Activated CD8-positive, alpha-beta memory T cell treated with anti-CD3 and anti-CD28 coated beads, Interleukin-2, amount 10 ng/mL, durations not matched to agents 7 days and 5 days (primary cell): ENCODE data around the gene LPXN. TPM values are rescaled to one million over a fixed set of nuclear protein-coding genes. Genes with fewer than 3 reads are reported as not detected.
A peak's percentile ranks its signal among the peaks of the same experiment; 100 is the strongest.

Source experiments
- ATAC-seq: fragments of 150-1000 bp; cut with Tn5 transposase; one replicate; pipeline ENCODE4 v1.10.0; 2021; ENCODE audit warnings: moderate library complexity
- CTCF ChIA-PET: fragments of 350-600 bp; sonication (Branson Sonifier 250); formaldehyde crosslinking; loops from one replicate; lab custom pipeline; 2021; ENCODE audit warnings: antibody characterized with exemption; lab: Charles Lee
- DNase-seq: peaks from one replicate; pipeline ENCODE4 v3.0.0-alpha.2; 2020
- H3K27ac Mint-ChIP-seq: one replicate; pipeline ENCODE4 v1.8.0; 2021; ENCODE audit warnings: mild to moderate bottlenecking, mixed read lengths
- H3K27me3 Mint-ChIP-seq: one replicate; pipeline ENCODE4 v1.8.0; 2021; ENCODE audit warnings: mixed read lengths
- H3K36me3 Mint-ChIP-seq: one replicate; pipeline ENCODE4 v1.8.0; 2021; ENCODE audit warnings: mild to moderate bottlenecking, mixed read lengths
- H3K4me1 Mint-ChIP-seq: one replicate; pipeline ENCODE4 v1.8.0; 2021; ENCODE audit warnings: mixed read lengths
- H3K4me3 Mint-ChIP-seq: one replicate; pipeline ENCODE4 v1.8.0; 2021; ENCODE audit warnings: mild to moderate bottlenecking, moderate library complexity, mixed read lengths
- H3K9me3 Mint-ChIP-seq: one replicate; pipeline ENCODE4 v1.8.0; 2022; ENCODE audit warnings: low read depth, mixed read lengths
- total RNA-seq, 2 experiments: library from RNA; stranded (reverse); gene quantifications; one replicate each; pipeline ENCODE4 v1.2.3, GENCODE V29; 2021

LPXN gene
- total RNA-seq, 2 experiments from 2014 or later, result 141 to 225 TPM

DNA sequence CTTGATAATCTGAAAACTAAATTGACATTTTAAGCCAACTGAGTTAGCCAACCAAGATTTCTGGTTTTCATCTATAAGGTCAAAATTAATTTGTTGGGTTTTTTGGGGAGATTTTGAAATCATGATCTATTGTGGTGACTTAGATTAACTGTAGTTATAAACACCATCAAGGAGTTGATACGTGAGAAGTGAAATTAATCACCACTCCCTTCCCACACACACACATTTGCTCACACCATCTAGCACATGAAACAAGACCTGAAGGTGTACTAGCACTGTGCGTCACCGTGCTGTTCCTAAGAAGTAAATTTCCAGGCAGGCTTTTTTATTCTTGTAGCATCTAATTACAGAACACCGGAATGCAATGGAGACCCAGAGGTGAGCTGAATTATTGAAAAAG lies 69.8 kb downstream of the LPXN start:
- Mint-ChIP-seq H3K9me3 (no peaks in the 10 kb centered on the region), H3K4me1 (peaks cover 2% of the 10 kb centered on the region), H3K27me3 (no peaks in the 10 kb centered on the region), H3K4me3 (no peak overlapping the region), H3K27ac (no peak overlapping the region), H3K36me3 (peaks cover 21% of the 10 kb centered on the region)
- DNase-seq (no peak), ATAC-seq (no peak)
- CTCF ChIA-PET, result no interaction called here

- H3K4me3 Mint-ChIP-seq, result no peak overlapping the region
- H3K36me3 Mint-ChIP-seq, result peaks cover 24% of the 10 kb centered on the region
- DNase-seq (no peak), ATAC-seq (no peak)
- H3K9me3 Mint-ChIP-seq, result no peaks in the 10 kb centered on the region
- no peak overlapping the region for H3K27ac Mint-ChIP-seq
- no peaks in the 10 kb centered on the region for H3K27me3 Mint-ChIP-seq
- H3K4me1 Mint-ChIP-seq, result peaks cover 3% of the 10 kb centered on the region
- CTCF ChIA-PET, result no interaction called here
Measured at GRCh38 chr11:58504232-58504631, 71.4 kb downstream of the LPXN start.

DNA sequence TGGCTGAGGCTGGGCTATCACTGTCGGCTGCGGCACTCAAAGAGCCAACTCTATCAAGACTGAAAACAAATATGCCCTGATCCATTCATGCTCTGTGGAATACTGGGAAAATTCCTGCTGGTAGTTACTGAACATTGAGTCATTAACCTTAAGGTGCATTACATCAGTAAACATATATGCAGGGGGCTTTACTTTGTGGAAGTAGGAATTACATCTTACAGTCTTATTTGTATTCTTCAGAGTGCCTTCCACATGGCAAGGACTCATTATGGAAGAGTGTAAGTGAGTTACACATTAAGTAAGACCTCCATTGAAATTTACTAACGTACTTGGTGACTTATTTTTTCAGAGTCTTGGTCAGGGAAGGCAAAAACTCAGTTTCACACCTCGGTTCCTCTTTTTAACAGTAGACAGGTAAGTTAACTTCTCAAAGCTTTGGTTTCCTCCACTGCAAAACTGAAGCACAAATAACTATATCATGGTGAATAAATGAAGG lies 72.2 kb downstream of the LPXN start:
- Mint-ChIP-seq H3K9me3 (no peaks in the 10 kb centered on the region), H3K4me3 (no peak overlapping the region), H3K27me3 (no peaks in the 10 kb centered on the region), H3K4me1 (peaks cover 11% of the 10 kb centered on the region), H3K27ac (no peak overlapping the region), H3K36me3 (peaks cover 22% of the 10 kb centered on the region)
- ATAC-seq (no peak), DNase-seq (no peak)
- CTCF ChIA-PET, result no interaction called here

DNA sequence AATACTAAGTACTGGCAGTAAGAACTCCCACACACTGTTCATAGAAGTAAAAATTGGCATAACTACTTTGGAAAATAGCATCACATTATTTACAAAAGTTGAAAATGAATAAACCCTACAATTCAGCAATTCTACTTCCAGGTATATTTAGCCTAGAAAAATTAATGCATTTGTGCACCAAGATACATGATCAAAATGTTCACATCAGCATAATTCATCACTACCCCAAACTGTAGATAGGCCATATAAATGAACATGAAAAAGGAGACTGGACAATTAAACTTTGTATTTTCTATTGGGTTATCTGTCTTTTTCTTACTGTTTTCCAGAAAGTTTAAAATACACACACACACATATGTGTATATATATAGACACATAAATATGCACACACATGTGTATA lies 73.7 kb downstream of the LPXN start:
- ATAC-seq (no peak), DNase-seq (no peak)
- Mint-ChIP-seq H3K27me3 (no peaks in the 10 kb centered on the region), H3K4me3 (no peak overlapping the region), H3K4me1 (peaks cover 24% of the 10 kb centered on the region), H3K27ac (no peak overlapping the region), H3K9me3 (no peaks in the 10 kb centered on the region), H3K36me3 (peaks cover 16% of the 10 kb centered on the region)
- CTCF ChIA-PET, result no interaction called here

GRCh38 chr11:58498464-58498863 lies 77.2 kb downstream of the LPXN start:
- Mint-ChIP-seq H3K4me1 (peaks cover 31% of the 10 kb centered on the region), H3K27me3 (no peaks in the 10 kb centered on the region), H3K36me3 (peaks cover 25% of the 10 kb centered on the region), H3K27ac (peak overlapping the region; percentile 78), H3K4me3 (no peak overlapping the region), H3K9me3 (no peaks in the 10 kb centered on the region)
- CTCF ChIA-PET, result no interaction called here
- ATAC-seq (peak; percentile 80), DNase-seq (peak; percentile 60)

- H3K4me1 Mint-ChIP-seq, result peaks cover 31% of the 10 kb centered on the region
- H3K27me3 Mint-ChIP-seq, result no peaks in the 10 kb centered on the region
- H3K9me3 Mint-ChIP-seq, result no peaks in the 10 kb centered on the region
- CTCF ChIA-PET, result no interaction called here
- peaks cover 24% of the 10 kb centered on the region for H3K36me3 Mint-ChIP-seq
- H3K4me3 Mint-ChIP-seq, result no peak overlapping the region
- no peak for DNase-seq
- peak overlapping the region; percentile 78 for H3K27ac Mint-ChIP-seq
- ATAC-seq, result no peak
Measured at GRCh38 chr11:58497951-58498350, 77.7 kb downstream of the LPXN start.

GRCh38 chr11:58495906-58496305 lies 79.8 kb downstream of the LPXN start:
- Mint-ChIP-seq H3K27ac (no peak overlapping the region), H3K27me3 (no peaks in the 10 kb centered on the region), H3K4me1 (peaks cover 31% of the 10 kb centered on the region), H3K9me3 (no peaks in the 10 kb centered on the region), H3K4me3 (no peak overlapping the region), H3K36me3 (peaks cover 24% of the 10 kb centered on the region)
- CTCF ChIA-PET, result interaction anchor here (1.5 kb wide), 1 partner anchor 13 kb away, joined by 3 read pairs; no protein-coding TSS in a partner anchor
- DNase-seq (no peak), ATAC-seq (no peak)

- no peak overlapping the region for H3K27ac Mint-ChIP-seq
Measured at GRCh38 chr11:58494101-58494500, 81.6 kb downstream of the LPXN start.

DNA sequence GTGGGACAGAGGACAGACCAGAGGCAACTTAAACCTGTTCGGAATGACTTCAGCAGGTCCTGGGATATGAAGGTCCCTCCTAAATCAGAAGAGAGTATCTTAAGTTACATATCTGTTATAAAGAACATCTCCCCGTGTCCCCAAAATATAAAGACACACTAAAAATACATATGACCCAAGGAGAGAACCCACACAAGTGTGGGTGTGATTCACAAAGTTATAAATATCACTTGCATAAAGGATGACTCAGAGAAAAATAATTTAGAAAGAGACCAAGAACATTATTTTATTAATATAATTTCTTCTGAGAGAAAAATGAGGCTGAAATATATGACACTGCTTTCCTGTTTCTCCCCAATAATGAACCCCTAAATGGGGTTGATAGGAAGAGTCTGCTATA lies 82.0 kb downstream of the LPXN start:
- no peak overlapping the region for H3K27ac Mint-ChIP-seq
- CTCF ChIA-PET, result no interaction called here
- ATAC-seq, result no peak

More at GRCh38 chr11:58494101-58494500, 81.6 kb downstream of the LPXN start:
- DNase-seq (no peak), ATAC-seq (no peak)
- Mint-ChIP-seq H3K27me3 (no peaks in the 10 kb centered on the region), H3K4me1 (peaks cover 29% of the 10 kb centered on the region), H3K36me3 (peaks cover 21% of the 10 kb centered on the region), H3K9me3 (no peaks in the 10 kb centered on the region), H3K4me3 (no peak overlapping the region)
- CTCF ChIA-PET, result no interaction called here

GRCh38 chr11:58490827-58491226 lies 84.8 kb downstream of the LPXN start:
- no peaks in the 10 kb centered on the region for H3K27me3 Mint-ChIP-seq
- CTCF ChIA-PET, result no interaction called here
- no peaks in the 10 kb centered on the region for H3K9me3 Mint-ChIP-seq
- H3K36me3 Mint-ChIP-seq, result peaks cover 8% of the 10 kb centered on the region
- H3K27ac Mint-ChIP-seq, result no peak overlapping the region
- no peak for DNase-seq
- ATAC-seq, result no peak
- no peak overlapping the region for H3K4me3 Mint-ChIP-seq
- H3K4me1 Mint-ChIP-seq, result peaks cover 2% of the 10 kb centered on the region

More for the DNA sequence above, 82.0 kb downstream of the LPXN start:
- no peaks in the 10 kb centered on the region for H3K27me3 Mint-ChIP-seq
- H3K9me3 Mint-ChIP-seq, result no peaks in the 10 kb centered on the region
- H3K4me3 Mint-ChIP-seq, result no peak overlapping the region
- H3K4me1 Mint-ChIP-seq, result peaks cover 25% of the 10 kb centered on the region
- H3K36me3 Mint-ChIP-seq, result peaks cover 21% of the 10 kb centered on the region
- no peak for DNase-seq

DNA sequence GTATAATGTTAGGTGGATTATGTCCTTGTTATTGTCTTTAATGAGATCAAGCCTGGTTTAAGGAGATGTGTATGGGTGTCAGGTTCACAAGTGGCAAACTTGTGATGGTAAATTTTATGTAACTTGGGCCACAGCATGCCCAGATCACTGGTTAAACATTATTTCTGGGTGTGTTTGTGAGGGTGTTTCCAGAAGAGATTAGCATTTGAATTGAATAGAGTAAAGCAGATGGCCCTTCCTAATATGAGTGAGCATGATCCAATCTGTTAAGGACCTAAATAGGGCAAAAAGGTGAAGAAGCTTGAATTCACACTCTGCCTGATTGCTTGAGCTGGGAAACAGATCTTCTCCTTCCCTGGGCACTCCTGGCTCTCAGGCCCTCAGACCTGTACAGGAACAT lies 88.5 kb downstream of the LPXN start:
- DNase-seq (no peak), ATAC-seq (no peak)
- Mint-ChIP-seq H3K9me3 (no peaks in the 10 kb centered on the region), H3K4me3 (no peak overlapping the region), H3K27me3 (no peaks in the 10 kb centered on the region), H3K27ac (no peak overlapping the region), H3K4me1 (no peaks in the 10 kb centered on the region), H3K36me3 (no peaks in the 10 kb centered on the region)
- CTCF ChIA-PET, result no interaction called here

DNA sequence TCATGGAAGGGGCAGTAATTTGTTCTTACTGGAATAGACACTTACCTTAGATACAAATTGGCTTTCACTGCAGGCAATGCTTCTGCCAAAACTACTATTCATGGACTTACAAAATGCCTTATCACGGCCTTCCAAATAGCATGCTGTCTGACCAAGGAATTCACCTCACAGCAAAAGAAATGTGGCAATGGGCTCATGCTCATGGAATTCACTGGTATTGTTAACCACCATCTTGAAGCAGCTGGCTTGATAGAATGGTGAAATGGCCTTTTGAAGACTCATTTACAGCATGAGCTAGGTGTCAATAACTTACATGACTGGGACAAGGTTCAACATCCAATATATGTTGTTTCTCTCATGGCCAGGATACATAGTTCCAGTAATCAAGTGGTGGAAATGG lies 89.7 kb downstream of the LPXN start:
- CTCF ChIA-PET, result no interaction called here

More for the DNA sequence above, 89.7 kb downstream of the LPXN start:
- H3K4me1 Mint-ChIP-seq, result no peaks in the 10 kb centered on the region
- H3K36me3 Mint-ChIP-seq, result no peaks in the 10 kb centered on the region
- H3K27me3 Mint-ChIP-seq, result no peaks in the 10 kb centered on the region
- ATAC-seq (no peak), DNase-seq (no peak)
- H3K27ac Mint-ChIP-seq, result no peak overlapping the region
- H3K9me3 Mint-ChIP-seq, result no peaks in the 10 kb centered on the region
- H3K4me3 Mint-ChIP-seq, result no peak overlapping the region
